AML-193 (cell line): ENCODE data around the gene CNTNAP2.

Experiments used
- DNase-seq, 2 experiments: peaks; one replicate each; lab custom pipeline; 2025; lab: John Stamatoyannopoulos, UW

The CNTNAP2 gene

DNA sequence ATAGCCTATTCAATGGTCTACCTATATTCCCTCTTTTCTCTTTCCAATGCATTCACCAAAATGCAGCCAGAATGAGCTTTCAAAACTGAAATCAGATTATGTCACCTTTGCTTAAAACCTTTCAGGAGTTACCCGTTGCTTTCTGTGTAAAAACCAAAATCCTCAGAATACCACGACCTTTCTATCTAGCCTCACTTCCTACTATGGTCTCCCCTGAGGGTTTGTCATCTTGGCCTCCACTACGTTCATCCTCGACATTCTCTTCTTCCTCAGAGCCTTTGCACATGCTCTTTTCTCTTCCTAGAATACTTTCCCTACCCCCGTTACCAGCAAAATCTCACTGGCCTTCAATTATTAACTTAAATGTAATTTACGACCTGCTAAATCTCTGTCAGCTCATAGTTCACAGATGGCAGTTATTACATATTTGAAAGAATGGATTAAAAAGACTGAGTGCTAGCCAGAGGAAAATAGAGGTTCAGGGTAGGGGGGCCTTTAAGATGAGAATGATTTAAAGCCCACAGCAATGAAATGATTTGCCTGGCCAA, 2093.1 kb downstream of the CNTNAP2 start:
- DNase-seq, result no peak

DNA sequence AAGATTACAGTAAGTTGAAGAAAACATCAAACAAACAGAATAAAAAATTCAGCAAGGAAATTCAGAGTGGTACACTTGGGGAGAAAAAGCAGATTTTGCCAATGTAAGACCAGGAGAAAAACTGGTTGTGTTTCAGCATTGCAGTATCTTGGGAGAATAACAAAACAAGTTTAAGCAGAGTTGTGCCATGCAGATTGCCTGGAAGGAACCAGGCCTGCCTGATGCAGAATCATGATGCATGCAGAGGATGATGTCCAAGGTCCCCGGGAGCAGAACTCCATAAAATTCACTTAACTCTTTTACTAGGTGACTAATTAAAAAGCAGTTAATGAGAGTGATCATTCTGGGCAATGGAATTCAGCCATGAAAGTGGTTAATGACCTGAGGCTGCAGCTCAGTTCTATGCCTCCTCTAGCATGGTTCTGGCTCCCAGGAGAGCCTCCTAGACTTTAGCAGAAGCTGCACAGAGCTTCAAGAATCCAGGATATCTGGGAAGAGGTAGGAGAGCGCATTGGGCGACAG, 2094.3 kb downstream of the CNTNAP2 start:
- DNase-seq, result no peak

DNA sequence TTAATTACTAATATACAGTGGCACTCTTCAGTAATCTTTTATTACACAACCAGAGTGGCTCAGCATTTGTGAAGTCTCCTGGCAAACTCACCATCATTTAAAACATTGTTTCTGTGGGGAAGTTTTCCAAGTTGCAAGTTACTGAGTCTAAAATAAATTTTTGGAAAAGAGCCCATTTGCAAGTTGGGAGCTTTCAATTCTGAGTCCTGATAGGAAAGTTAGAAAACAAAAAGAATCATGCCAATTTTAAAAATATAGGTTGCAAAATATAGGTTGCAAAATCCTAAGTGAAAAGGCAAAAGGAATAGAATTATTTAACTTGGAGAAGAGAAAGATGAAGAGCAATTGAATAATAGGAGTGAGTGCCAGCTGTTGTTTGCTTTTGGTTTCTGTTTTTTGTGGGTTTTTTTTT, 2095.1 kb downstream of the CNTNAP2 start:
- no peak for DNase-seq

DNA sequence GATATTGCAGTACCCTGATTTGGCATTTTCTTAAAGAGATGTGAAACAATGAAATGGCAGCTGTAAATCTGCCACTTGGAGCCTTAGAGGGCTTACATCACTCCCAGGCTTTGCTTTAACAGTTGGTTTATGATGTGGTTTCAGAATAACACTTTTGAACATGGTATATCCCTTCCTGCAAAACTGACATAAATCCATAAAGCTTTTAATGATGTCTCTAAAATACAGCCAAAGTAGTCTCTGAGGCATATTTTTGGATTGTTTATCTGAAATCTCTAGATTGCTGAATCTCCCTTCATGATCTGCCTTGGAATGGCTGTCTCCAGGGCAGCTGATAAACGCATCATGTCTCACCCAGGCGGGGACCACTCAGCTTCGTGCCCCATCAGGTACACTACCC, 2096.1 kb downstream of the CNTNAP2 start:
- no peak for DNase-seq

DNA sequence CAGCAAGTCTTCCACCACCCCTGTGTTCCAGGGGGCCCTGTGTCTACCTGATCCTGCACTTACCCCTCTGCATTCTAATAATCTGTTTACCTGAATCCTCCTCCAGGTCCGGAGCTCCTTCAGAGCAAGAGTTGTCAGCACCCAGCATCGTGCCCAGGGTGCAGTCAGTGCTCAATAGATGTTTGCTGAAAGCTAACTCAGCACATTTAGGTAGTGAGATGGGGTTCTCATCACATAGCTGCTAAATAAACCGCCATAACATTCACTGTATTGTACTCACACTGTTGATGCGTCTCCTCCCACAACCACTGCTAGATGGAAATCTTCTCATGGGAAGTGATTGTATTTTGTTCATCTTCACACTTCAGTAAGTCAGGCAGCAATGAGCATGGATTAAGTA, 2097.5 kb downstream of the CNTNAP2 start:
- no peak for DNase-seq

DNA sequence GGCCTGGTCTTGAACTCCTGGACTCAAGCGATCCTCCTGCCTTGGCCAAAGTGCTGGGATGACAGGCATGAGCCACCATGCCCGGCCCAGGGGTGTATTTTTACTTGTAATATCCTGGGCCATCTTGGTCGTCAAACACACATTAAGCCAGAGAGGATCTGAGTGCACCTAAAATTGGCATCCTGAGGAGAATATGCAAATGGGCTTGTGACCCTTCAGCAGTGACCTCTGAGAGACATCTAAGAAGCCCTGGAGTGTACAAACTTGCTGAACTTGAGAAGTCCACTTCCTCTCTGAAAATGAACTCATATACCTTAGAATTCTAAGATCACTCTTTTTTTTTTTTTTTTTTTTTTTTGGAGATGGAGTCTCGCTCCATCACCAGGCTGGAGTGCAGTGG, 2102.0 kb downstream of the CNTNAP2 start:
- no peak for DNase-seq

DNA sequence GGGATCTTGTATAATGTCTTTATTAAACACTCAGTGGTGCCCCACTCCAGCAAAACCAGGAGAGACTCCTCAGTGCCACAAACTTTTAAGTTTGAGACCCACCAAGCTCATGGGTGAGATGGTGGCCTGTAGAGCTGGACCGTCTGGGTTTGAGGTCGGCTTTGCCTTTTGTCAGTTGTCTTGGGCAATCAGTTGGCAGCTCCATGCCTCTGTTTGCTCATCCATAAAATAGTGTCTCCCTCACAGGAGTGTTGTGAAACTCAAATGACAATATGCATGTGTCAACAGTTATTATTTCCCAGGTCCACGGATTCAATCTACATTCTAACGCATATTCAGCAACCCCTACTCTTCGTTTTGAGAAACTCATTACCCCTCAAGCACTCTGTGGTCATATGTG, 2106.1 kb downstream of the CNTNAP2 start:
- DNase-seq, result no peak

DNA sequence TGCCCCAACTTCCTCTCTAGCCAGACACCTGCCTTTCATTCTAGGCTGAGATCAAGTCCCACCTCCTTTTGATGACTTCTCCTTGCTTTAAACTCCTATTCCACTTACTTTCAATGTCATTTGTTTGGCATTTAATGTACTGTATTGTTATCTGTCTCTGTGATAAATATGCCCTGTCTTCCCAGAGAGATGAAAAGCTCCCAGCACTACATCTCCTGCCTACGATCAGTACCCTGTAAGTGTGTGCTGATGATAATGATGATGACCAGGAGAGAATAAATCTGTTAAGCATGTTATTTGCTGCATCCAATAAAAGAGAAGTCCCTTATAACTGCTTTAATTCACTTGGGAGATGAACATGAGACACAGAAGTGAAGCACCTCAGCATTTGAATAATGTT, 2106.6 kb downstream of the CNTNAP2 start:
- DNase-seq, result no peak

DNA sequence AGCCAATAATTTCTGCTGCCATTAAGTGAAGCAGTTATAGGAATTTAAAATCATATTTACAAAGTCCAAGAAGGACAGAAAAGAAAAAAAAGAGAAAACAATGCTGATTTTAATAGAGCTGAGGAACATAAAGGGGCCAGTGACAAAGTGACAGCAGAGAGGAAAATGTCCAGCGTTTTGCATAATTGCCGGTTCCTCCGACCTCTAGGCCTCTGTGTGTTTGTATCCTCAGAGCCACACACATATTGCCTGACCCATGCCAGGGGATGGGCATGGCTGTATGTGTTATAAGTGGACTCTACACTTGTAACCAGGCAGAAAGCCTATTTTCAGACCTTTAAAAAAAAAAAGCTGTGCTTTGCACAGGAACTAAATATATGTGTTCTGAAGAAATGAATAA, 2107.1 kb downstream of the CNTNAP2 start:
- DNase-seq, result no peak

DNA sequence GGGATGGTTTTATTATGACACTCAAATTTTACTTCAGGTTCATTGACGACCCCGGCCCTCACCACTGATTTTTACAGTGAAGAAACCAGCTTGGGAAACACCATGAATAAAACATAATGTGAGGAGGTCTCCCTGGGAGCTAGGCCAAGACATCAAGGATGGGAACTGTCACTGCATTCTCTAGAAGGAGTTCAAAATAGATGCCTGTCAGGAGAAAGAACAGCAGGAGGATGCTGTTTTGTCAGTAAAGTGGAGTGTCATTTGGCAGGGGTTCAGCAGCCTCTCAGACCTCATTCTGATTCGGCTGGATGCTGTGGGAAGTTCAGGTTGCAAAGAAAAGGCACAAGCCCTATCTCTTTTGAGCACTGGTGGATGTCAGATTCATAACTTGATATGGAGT, 2113.7 kb downstream of the CNTNAP2 start:
- DNase-seq, result no peak

DNA sequence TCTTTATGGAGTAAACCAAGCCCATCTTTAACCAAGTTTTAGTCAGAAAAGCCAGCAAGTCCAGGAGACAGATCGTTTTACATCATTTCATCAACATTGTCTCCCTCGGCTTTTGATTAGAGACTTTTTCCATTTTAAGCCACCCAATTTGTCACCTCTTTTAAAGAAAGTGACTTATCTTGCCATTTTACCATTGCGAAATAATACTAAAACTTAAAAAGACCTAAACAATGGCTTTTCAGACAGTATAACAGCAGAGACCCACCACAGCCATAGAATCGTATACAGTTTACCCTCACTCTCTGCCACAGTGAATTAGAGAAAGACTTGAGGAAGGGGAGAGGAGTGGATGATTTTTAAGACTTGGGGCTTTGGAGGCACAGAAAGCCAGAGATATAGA, 2114.3 kb downstream of the CNTNAP2 start:
- no peak for DNase-seq

DNA sequence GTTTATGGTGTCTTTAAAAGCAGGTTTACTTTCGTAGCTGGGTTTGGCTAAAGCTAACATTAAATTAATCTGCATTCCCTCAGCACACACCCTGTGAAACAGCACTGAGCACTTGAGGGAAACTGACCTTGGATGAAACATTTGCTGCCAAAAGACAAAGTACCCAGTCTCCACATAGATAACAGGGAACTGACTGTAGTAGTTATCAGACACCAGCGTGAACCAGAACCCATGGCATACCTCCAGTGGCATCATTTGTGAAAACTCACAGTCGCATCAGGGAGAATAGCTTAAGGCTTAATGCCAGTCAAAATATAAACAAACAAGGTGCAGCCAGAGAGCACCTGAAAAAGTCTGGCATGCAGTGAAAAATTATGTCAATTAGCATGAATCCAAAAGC, 2116.2 kb downstream of the CNTNAP2 start:
- no peak for DNase-seq

DNA sequence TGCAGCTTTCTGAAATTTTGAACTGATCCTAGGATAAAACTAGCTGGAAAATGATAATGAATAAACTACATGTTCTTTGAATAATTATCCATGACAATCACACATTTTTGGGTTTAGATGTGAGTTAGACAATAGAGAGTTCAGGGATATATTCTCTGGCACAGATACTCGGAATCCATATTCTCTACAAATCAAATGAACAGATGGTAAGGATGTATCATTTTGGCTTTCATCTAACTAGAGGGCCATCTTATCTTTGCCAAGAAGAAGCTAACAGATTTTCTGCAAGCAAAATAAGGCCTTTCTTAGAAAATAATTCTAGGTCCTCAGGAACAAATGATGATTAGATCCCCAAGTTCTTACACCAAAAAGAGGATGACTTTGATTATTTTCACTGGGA, 2118.1 kb downstream of the CNTNAP2 start:
- DNase-seq, result no peak

DNA sequence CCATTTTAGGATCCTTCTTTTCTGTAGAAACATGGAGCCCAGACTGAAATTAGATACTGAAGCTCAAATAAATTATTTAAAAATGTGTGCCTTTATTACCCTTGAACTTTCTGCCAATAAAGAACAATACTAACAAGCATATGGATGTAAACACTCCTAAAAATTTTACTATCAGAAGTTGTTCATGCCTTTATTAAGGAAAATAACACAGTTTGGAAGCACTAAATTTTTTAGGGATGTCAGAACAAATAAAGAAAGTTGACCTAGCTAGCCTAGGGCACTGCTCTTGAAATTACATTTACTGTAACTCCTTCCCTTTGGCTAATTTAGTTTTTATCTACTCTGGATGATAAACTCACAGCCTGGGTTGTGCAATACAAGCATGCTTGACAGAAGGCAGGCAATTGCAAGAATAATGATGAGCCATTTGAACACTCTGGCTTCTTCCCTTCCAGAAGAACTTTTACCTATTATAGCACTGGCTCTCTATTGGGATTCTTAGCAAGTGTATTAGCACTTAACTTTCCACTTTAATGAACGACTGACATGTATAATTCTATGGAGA, 2122.2 kb downstream of the CNTNAP2 start:
- no peak for DNase-seq

DNA sequence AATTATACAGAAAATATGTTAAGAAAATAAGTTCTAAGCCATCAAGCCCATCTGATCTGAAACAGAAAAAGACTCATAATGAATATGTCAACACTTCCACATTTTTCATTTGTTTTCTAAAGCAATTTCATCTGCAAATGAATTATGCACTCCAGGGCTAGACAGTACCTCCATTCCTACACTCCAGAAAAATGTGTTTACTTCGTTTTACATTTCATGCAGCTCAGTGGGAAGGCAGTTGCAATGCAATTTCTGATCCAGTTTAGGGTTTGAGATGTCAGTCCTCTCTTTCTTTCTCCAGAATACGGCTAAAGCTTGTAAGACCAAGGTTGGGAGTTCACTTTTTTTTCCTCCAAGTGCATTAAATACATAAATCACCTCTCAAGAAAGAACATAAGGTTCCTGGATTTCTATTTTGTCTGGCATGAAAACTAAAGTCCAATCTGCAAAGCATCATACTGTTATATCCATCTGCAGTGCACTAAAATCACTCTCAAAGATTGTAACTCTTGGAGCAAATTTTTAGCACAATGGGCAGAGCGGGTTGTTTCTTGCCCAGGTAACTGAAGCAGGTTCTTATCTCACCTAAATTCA, 2125.2 kb downstream of the CNTNAP2 start:
- no peak for DNase-seq

DNA sequence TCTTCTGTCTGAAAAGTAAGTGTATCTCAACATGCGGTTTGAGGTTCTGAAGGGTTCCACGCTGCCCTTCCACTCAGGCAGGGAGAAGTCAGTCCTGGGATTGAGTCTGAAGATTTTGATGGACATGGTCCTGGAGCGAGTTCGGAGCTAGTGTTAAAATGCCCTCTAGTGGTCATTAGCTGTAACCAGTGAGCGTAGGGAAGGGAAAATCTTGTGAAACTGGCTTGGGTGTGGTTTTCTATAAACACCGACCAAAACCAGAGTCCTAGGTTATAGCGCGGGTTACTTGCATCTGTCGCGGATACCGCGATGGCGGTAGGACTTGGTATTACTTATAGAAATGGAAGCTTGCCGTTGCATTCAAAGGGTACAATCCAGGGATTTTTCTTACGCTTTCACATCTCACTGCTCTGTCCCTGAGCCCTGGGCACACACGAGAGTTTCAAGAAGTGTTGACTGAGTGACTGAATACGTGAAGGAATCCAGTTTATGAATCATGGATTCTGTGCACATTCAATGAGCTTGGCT, 2125.8 kb downstream of the CNTNAP2 start:
- DNase-seq, result peak; percentile 9 to 29

DNA sequence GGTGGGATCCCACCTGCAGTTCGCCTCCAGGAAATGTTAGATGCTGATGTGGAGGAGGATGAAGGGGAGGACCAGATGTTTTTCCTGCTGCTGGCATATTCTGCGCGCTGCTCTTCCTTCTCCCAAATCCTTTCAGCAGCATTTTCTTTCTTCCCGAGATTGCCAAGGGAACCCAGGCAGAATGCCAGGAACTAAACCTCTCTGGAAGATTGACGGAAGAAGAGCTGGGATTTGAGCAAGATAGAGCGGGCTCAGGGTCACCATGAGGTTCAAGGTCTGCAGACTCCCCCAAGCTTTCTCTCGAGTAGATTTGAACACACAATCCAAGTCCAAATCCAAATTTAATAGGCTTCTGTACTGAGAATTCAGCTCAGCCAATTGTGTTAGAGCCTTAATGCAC, 2128.8 kb downstream of the CNTNAP2 start:
- DNase-seq, result no peak

DNA sequence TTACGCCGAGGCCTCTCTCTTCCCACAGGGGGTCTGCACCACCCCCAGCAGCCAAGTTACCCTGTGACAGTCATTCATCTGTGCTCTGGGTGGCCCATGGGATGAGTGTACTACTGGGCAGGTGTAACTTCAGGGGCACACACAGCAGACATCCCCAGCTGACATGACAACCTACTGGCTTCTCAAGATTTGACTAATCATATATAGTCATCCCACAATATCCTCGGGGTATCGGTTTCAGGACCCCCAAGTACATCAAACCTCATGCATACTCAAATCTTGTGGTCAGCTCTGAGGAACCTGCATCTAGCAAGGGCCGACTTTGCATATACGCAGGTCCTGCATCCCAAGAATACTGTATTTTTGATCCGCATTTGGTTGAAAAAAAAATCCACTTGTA, 2137.0 kb downstream of the CNTNAP2 start:
- no peak for DNase-seq

DNA sequence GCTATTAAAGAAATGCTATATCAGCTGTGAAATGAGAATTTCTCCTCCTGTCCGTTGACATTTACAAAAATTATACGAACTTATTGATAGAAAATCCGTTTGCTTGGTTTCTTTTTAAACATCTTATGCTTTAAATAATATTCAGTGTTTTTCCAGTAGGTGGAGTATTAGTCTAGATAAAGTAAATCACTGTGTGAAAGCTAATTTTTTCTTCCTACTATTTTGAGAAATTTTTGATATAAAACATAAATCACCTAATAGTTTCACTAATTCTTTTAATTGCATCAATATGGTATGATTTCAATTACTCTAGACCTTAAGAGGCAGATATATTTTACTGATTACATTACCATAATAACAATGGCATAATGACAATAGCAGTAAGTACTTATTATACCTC, 2138.7 kb downstream of the CNTNAP2 start:
- DNase-seq, result no peak

DNA sequence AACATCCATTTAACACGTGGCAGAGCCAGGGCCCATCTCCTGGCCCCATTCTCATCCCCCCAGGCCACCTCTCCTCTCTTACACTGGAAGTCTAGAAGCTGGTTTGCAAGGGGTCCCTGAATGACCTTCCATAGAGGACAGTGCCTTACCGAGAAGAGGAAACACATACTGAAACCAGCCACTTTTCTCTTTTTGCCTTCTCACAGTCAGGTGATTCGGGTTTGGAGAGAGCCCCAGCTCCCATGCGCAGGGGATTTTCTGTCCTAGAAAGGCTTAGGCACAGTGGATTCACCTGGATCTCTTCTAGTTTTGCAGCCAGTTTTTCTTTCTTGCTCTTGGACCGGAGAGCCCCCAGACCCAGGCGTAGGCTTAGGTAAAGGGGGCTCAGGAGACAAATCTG, 2139.8 kb downstream of the CNTNAP2 start:
- DNase-seq, result no peak

DNA sequence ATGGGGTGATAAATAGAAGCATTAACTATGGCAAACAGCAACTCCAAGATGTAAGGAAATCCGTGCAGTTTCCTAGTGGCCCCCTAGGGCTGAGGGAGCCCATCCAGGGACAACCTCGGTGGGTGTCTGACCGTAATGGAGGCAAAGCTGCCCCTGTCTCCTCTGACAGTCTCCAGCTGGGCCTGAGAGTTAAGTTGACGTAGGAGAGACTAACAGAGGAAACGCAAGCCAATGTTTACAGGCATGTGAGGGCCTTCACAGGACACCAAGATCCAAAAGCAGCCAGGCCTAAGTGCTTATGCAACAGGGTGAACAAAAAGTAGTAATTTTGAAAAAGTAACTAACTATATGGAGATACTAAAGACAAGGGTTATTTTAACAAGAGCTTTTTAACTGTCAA, 2144.0 kb downstream of the CNTNAP2 start:
- DNase-seq, result no peak

DNA sequence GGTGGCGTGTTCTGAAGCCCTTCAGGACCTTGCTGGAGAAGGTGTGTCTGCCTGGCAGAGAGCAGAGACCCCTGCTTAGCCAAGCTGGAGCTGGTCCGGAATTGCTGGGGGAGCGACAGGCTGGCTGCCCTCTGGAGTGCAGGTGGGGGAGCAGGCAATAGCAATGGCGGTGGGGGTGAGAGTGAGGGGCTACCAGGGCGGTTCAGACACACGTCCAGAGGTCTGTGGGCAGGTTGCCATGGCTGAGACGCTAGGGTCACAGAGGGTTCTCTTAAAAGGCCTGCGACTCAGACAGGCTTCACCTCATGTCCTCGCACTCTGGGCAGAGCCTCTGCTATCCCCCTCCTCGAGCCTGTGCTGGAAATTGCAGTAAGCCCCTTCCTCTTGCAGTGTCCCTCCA, 2144.9 kb downstream of the CNTNAP2 start:
- DNase-seq, result no peak

DNA sequence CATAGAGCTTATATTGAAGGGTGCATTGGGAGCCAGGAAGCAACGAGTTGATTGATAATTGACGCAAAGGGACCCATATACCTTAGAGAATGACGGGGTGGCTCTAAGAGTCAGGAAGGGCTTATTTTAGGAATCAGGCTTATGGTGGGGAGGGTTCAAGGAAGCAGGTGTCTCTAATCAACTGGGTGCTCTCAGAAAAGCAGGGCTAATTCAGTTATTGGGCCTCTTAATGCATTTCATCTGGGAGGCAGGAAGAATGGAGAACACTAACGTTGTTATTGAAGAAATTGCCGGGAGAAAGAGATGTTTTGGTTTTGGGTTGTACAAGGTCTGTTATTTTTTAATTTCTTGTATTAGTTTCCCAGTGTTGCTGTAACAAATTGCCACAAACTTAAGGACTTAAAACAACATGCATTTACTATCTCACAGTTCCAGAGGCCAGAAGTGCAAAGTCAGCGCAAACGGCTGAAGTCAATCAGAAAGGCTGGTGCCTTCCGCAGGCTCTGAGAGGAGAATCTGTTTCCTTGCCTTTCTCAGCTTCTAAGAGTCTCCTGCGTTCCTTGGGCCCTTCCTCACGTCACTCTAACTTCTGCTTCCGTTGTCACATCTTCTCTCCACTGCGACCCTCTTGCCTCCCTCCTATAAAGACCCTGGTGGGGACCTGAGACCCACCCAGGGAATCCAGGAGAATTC, 2145.5 kb downstream of the CNTNAP2 start:
- DNase-seq, result no peak
